Measurements from ENCODE around the gene CSNK2A1.

DNA sequence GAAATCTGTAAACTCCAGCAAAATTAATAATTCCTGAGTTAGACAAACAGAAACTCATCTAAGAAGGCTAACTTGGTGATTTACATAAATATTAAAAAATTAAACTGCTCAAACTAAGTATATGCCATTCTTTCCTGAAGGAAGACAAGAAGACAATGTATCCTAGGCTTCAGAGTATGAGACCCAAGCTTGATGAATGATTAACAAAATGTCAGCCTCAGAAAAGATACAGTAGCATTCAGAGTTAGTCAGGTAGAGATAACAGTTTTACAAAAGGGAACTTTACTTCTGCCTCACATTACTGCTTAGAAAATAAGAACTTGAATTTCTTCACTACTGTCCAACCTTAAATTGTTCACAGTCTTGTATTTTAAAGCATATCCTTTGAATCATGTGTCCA is 12.0 kb downstream of the CSNK2A1 start:
- TF ChIP-seq, protein P1, sequence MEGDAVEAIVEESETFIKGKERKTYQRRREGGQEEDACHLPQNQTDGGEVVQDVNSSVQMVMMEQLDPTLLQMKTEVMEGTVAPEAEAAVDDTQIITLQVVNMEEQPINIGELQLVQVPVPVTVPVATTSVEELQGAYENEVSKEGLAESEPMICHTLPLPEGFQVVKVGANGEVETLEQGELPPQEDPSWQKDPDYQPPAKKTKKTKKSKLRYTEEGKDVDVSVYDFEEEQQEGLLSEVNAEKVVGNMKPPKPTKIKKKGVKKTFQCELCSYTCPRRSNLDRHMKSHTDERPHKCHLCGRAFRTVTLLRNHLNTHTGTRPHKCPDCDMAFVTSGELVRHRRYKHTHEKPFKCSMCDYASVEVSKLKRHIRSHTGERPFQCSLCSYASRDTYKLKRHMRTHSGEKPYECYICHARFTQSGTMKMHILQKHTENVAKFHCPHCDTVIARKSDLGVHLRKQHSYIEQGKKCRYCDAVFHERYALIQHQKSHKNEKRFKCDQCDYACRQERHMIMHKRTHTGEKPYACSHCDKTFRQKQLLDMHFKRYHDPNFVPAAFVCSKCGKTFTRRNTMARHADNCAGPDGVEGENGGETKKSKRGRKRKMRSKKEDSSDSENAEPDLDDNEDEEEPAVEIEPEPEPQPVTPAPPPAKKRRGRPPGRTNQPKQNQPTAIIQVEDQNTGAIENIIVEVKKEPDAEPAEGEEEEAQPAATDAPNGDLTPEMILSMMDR (IDR thresholded peaks at IDR 0.05; ENCODE audit: insufficient read depth, low read length): no peak
- no peak for TF ChIP-seq POLR2AphosphoS5 (IDR thresholded peaks at IDR 0.05; ENCODE audit: low read depth)
- TF ChIP-seq, protein P2, sequence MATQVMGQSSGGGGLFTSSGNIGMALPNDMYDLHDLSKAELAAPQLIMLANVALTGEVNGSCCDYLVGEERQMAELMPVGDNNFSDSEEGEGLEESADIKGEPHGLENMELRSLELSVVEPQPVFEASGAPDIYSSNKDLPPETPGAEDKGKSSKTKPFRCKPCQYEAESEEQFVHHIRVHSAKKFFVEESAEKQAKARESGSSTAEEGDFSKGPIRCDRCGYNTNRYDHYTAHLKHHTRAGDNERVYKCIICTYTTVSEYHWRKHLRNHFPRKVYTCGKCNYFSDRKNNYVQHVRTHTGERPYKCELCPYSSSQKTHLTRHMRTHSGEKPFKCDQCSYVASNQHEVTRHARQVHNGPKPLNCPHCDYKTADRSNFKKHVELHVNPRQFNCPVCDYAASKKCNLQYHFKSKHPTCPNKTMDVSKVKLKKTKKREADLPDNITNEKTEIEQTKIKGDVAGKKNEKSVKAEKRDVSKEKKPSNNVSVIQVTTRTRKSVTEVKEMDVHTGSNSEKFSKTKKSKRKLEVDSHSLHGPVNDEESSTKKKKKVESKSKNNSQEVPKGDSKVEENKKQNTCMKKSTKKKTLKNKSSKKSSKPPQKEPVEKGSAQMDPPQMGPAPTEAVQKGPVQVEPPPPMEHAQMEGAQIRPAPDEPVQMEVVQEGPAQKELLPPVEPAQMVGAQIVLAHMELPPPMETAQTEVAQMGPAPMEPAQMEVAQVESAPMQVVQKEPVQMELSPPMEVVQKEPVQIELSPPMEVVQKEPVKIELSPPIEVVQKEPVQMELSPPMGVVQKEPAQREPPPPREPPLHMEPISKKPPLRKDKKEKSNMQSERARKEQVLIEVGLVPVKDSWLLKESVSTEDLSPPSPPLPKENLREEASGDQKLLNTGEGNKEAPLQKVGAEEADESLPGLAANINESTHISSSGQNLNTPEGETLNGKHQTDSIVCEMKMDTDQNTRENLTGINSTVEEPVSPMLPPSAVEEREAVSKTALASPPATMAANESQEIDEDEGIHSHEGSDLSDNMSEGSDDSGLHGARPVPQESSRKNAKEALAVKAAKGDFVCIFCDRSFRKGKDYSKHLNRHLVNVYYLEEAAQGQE (IDR thresholded peaks at IDR 0.05; ENCODE audit: insufficient replicate concordance, low read depth): no peak
